Thoracic aorta (tissue), 2 donors: ENCODE measurements around the gene FADS2. TPM values are rescaled to one million over a fixed set of nuclear protein-coding genes. Genes with fewer than 3 reads are reported as not detected.

ENCODE experiments used
- ATAC-seq: fragments of 150-250 bp; one replicate; pipeline ENCODE4 v1.8.0; 2017; ENCODE audit warnings: low read depth; ENCODE audit not compliant: insufficient number of reproducible peaks, low FRiP score
- DNase-seq: peaks from one replicate; pipeline ENCODE4 v3.0.0-alpha.2; 2020; ENCODE audit warnings: low spot score
- H3K27ac ChIP-seq, 2 donors: fragments of 200-600 bp; sonication (generic); 1 replicate in 1 of 2; 2 replicates in 1 of 2; pipeline ENCODE4 v1.5.1; 2016; ENCODE audit warnings: mild to moderate bottlenecking in 2 of 2, moderate library complexity in 2 of 2
- H3K27me3 ChIP-seq: fragments of 200-600 bp; sonication (generic); replicated peaks from 2 replicates; pipeline ENCODE4 v1.6.0; 2016; ENCODE audit warnings: mild to moderate bottlenecking; ENCODE audit not compliant: insufficient read depth
- H3K36me3 ChIP-seq: fragments of 200-600 bp; sonication (generic); one replicate; pipeline ENCODE4 v1.5.1; 2016
- H3K4me1 ChIP-seq, 2 donors: fragments of 200-600 bp; sonication (generic); 1 replicate in 1 of 2; 2 replicates in 1 of 2; pipeline versions ENCODE4 v1.5.1 to v1.6.0; 2016; ENCODE audit warnings: low read depth in 2 of 2, mild to moderate bottlenecking in 1 of 2; ENCODE audit not compliant: control insufficient read depth in 1 of 2
- H3K4me3 ChIP-seq: fragments of 200-600 bp; sonication (generic); 2 replicates; pipeline ENCODE4 v1.5.1; 2016; ENCODE audit warnings: mild to moderate bottlenecking
- H3K9me3 ChIP-seq: fragments of 200-600 bp; sonication (generic); 2 replicates; pipeline ENCODE4 v1.5.1; 2016
- total RNA-seq, 2 donors: library from RNA; depleted of rRNA; stranded (reverse); fragments of >200 nt; gene quantifications; one replicate each; pipeline versions ENCODE4 v1.1.0 to v1.2.3, GENCODE V29; 2016
- TF ChIP-seq, protein P1 (sequence below): fragments of 200-600 bp; sonication (generic); IDR thresholded peaks from one replicate; pipeline ENCODE4 v1.5.1; 2019; ENCODE audit warnings: antibody characterized with exemption

The FADS2 gene
- total RNA-seq, 2 donors from 2014 or later = 89.2 to 234 TPM

GRCh38 chr11:61901397-61901796, 73.3 kb downstream of the FADS2 start:
- DNase-seq (no peak), ATAC-seq (no peak)
- Histone ChIP-seq H3K27me3 (no peaks in the 10 kb centered on the region), H3K27ac (no peak overlapping the region), H3K4me1 (peaks cover 0 to 4% of the 10 kb centered on the region in 2 donors), H3K9me3 (no peaks in the 10 kb centered on the region), H3K36me3 (peaks cover 7% of the 10 kb centered on the region), H3K4me3 (no peak overlapping the region)
- TF ChIP-seq, protein P1, sequence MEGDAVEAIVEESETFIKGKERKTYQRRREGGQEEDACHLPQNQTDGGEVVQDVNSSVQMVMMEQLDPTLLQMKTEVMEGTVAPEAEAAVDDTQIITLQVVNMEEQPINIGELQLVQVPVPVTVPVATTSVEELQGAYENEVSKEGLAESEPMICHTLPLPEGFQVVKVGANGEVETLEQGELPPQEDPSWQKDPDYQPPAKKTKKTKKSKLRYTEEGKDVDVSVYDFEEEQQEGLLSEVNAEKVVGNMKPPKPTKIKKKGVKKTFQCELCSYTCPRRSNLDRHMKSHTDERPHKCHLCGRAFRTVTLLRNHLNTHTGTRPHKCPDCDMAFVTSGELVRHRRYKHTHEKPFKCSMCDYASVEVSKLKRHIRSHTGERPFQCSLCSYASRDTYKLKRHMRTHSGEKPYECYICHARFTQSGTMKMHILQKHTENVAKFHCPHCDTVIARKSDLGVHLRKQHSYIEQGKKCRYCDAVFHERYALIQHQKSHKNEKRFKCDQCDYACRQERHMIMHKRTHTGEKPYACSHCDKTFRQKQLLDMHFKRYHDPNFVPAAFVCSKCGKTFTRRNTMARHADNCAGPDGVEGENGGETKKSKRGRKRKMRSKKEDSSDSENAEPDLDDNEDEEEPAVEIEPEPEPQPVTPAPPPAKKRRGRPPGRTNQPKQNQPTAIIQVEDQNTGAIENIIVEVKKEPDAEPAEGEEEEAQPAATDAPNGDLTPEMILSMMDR = no peak

- Histone ChIP-seq H3K9me3 (no peaks in the 10 kb centered on the region), H3K27ac (no peak overlapping the region), H3K27me3 (no peaks in the 10 kb centered on the region), H3K4me1 (peaks cover 0 to 4% of the 10 kb centered on the region in 2 donors), H3K4me3 (no peak overlapping the region), H3K36me3 (peaks cover 13% of the 10 kb centered on the region)
- no peak for DNase-seq
- TF ChIP-seq, protein P1 = no peak
- no peak for ATAC-seq
Measured at GRCh38 chr11:61902313-61902712, 74.2 kb downstream of the FADS2 start.

DNA sequence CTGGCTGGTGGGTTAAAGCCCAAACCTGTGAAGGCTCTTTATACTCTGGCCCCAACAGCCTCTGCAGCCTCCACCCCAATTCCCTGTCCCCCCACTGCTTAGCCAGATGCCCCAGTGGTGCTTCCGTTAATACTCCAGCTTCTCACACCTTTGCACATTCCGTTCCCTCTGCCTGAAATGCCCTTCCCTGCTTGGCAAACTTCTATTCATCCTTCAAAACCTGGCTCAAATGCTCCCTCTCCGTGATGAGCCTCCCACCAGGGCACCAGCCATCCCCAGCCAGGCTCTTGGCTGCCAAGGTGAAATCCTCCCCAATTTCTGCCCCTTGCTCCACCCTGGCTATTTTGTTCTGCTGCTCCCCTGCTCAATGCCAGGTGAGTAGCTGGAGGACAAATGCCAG, 75.7 kb downstream of the FADS2 start:
- H3K27ac ChIP-seq = no peak overlapping the region
- H3K4me3 ChIP-seq = no peak overlapping the region
- H3K4me1 ChIP-seq = peaks cover 0 to 4% of the 10 kb centered on the region in 2 donors
- peaks cover 18% of the 10 kb centered on the region for H3K36me3 ChIP-seq
- DNase-seq (no peak), ATAC-seq (no peak)
- no peaks in the 10 kb centered on the region for H3K9me3 ChIP-seq
- no peaks in the 10 kb centered on the region for H3K27me3 ChIP-seq
- TF ChIP-seq, protein P1 = no peak

DNA sequence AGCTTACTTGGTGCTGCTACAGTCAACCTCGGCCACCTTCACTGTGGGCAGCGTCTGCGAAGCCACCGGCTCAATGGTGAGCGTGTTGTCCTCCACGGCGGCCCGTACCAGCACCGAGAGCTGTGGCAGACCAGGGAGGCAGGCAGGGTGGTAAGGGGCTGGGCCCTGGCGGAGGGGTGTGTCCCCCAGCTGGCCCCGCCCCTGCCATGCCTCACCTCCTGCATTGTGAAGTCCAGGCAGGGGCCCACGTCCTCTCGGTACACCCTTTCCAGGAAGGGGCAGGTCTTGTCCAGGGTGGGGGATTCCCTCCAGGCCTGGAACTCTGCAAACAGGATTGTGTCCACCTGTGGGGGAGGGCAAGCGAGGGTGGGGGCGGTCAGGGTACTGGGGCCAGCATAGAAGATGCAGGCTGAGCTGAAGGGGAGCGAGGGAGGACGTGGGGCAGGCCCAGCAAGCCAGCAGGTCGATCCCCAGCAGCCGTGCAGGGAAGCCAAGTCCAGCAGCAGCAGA, 76.5 kb downstream of the FADS2 start:
- peaks cover 0 to 5% of the 10 kb centered on the region in 2 donors for H3K4me1 ChIP-seq
- H3K4me3 ChIP-seq = no peak overlapping the region
- peaks cover 18% of the 10 kb centered on the region for H3K36me3 ChIP-seq
- H3K9me3 ChIP-seq = no peaks in the 10 kb centered on the region
- TF ChIP-seq, protein P1 = no peak
- no peak overlapping the region for H3K27ac ChIP-seq
- H3K27me3 ChIP-seq = no peaks in the 10 kb centered on the region
- DNase-seq = no peak
- ATAC-seq = no peak

DNA sequence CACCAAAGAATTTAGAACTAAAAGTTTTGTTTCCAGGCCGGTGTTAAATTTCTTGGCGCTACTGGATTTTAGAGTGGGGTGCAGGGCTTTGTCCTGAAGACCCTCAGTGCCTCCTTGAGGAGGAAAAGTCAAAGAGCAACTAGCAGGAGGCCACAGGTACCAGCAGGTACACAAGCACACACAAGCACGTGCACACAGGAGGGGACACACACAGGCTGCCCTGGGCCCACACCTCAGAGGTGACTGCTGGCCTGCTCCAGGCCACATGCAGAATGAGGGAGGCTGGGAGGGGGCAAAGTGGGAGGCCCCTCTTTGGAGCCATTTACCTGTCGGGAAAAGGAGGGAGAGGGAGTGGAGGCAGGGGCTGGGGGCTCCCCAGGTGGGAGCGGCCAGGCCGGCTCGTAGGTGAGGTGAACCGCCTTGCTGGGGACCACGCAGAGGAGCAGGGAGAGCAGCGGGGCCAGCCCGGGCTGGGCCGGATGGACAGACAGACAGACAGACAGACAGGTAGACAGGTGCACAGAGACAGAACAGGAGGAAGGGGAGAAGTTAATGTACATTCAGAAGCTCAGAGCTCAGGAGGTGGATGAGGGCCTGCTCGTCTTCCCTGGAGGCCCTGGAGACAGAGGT, 77.1 kb downstream of the FADS2 start:
- TF ChIP-seq, protein P1 = no peak
- Histone ChIP-seq H3K4me1 (peaks cover 0 to 5% of the 10 kb centered on the region in 2 donors), H3K36me3 (peaks cover 18% of the 10 kb centered on the region), H3K27ac (no peak overlapping the region), H3K27me3 (no peaks in the 10 kb centered on the region), H3K4me3 (no peak overlapping the region), H3K9me3 (no peaks in the 10 kb centered on the region)
- DNase-seq (no peak), ATAC-seq (no peak)
